Measurements from ENCODE around the gene CHCHD2.
A peak's percentile ranks its signal among the peaks of the same experiment; 100 is the strongest.
"Not testable (repeated sequence)": the region's sequence is repeated elsewhere in the genome, so short reads cannot be mapped to it uniquely, and the experiment has no call there.

The CHCHD2 gene

GRCh38 chr7:56106108-56107073 lies at the start of gene CHCHD2:
TSS of gene CHCHD2 (minus strand) at chr7:56106476. CDS start at chr7:56106413, 63 bp downstream.
- TF ChIP-seq CTCF (IDR thresholded peaks at IDR 0.05) (no peak), ZFX (IDR thresholded peaks at IDR 0.05; ENCODE audit: borderline replicate concordance) (no peak)
- H3K27ac ChIP-seq: peak within 1 kb of the TSS; percentile 77

GRCh38 chr7:56131062-56131461 lies 24.8 kb upstream of the CHCHD2 start:
- not testable (repeated sequence) for H3K27ac ChIP-seq

- H3K27ac ChIP-seq: no peak overlapping the region
- TF ChIP-seq ZFX (IDR thresholded peaks at IDR 0.05; ENCODE audit: borderline replicate concordance) (no peak), CTCF (IDR thresholded peaks at IDR 0.05) (no peak)
Measured at GRCh38 chr7:56127241-56127975, 21.1 kb upstream of the CHCHD2 start.

- no peak overlapping the region for H3K27ac ChIP-seq
- TF ChIP-seq ZFX (IDR thresholded peaks at IDR 0.05; ENCODE audit: borderline replicate concordance) (no peak), CTCF (IDR thresholded peaks at IDR 0.05) (no peak)
Measured at GRCh38 chr7:56125831-56126230, 19.6 kb upstream of the CHCHD2 start.

- TF ChIP-seq ZFX (IDR thresholded peaks at IDR 0.05; ENCODE audit: borderline replicate concordance) (no peak), CTCF (IDR thresholded peaks at IDR 0.05) (no peak)
- H3K27ac ChIP-seq: no peak overlapping the region
Measured at GRCh38 chr7:56124981-56125380, 18.7 kb upstream of the CHCHD2 start.

- no peak overlapping the region for H3K27ac ChIP-seq
- TF ChIP-seq ZFX (IDR thresholded peaks at IDR 0.05; ENCODE audit: borderline replicate concordance): no peak
- no peak for TF ChIP-seq CTCF (IDR thresholded peaks at IDR 0.05)
Measured at GRCh38 chr7:56121440-56121839, 15.2 kb upstream of the CHCHD2 start.

GRCh38 chr7:56115852-56116538 lies 9.7 kb upstream of the CHCHD2 start, which contains the start of gene NUPR2:
TSS of gene NUPR2 (minus strand) at chr7:56116417. CDS start at chr7:56116314, 103 bp downstream.
- peak; percentile 35 for TF ChIP-seq CTCF (IDR thresholded peaks at IDR 0.05)
- no peak for TF ChIP-seq ZFX (IDR thresholded peaks at IDR 0.05; ENCODE audit: borderline replicate concordance)
- H3K27ac ChIP-seq: no peak within 1 kb of the TSS

GRCh38 chr7:56112244-56112643 lies 6.0 kb upstream of the CHCHD2 start:
- H3K27ac ChIP-seq: not testable (repeated sequence)

All from 22Rv1 (cell line).